ENCODE data around the gene C5orf46. TPM values are rescaled to one million over a fixed set of nuclear protein-coding genes. Genes with fewer than 3 reads are reported as not detected.

Gene C5orf46
- total RNA-seq, 3 donors from 2014 or later, result not detected

Other genes starting within 250 kb of the C5orf46 start
- gene JAKMIP2, start 123.8 kb downstream of the C5orf46 start, total RNA-seq, result 1 to 10 TPM in 1 of 3 donors, under 1 TPM in 2; 0.56 to 1.3 (median 0.76) TPM
- 1 to 10 TPM; 1.5 to 4.7 (median 2.0) TPM for gene SPINK1, start 74.9 kb downstream of the C5orf46 start, total RNA-seq
- gene SCGB3A2, start 27.8 kb downstream of the C5orf46 start, total RNA-seq, result under 1 TPM in 1 of 3 donors, not detected in 2; 0.90 TPM
- gene SPINK5, start 157.4 kb upstream of the C5orf46 start, total RNA-seq, result not detected

All from activated T-cell treated with anti-CD3 and anti-CD28 coated beads, Interleukin-2, amount 50 U/mL, for 4 hours (primary cell).